Measurements from ENCODE around the gene MALT1.

GRCh38 chr18:58645398-58645797 lies 25.9 kb upstream of the MALT1 start:
- TF ChIP-seq CTCF (IDR thresholded peaks at IDR 0.05): no peak
- TF ChIP-seq POLR2AphosphoS5 (IDR thresholded peaks at IDR 0.05; ENCODE audit: low read depth, low read length): no peak
- TF ChIP-seq TCF7L2 (IDR thresholded peaks at IDR 0.05; ENCODE audit: low read depth, low read length): no peak
- TF ChIP-seq, protein P1, sequence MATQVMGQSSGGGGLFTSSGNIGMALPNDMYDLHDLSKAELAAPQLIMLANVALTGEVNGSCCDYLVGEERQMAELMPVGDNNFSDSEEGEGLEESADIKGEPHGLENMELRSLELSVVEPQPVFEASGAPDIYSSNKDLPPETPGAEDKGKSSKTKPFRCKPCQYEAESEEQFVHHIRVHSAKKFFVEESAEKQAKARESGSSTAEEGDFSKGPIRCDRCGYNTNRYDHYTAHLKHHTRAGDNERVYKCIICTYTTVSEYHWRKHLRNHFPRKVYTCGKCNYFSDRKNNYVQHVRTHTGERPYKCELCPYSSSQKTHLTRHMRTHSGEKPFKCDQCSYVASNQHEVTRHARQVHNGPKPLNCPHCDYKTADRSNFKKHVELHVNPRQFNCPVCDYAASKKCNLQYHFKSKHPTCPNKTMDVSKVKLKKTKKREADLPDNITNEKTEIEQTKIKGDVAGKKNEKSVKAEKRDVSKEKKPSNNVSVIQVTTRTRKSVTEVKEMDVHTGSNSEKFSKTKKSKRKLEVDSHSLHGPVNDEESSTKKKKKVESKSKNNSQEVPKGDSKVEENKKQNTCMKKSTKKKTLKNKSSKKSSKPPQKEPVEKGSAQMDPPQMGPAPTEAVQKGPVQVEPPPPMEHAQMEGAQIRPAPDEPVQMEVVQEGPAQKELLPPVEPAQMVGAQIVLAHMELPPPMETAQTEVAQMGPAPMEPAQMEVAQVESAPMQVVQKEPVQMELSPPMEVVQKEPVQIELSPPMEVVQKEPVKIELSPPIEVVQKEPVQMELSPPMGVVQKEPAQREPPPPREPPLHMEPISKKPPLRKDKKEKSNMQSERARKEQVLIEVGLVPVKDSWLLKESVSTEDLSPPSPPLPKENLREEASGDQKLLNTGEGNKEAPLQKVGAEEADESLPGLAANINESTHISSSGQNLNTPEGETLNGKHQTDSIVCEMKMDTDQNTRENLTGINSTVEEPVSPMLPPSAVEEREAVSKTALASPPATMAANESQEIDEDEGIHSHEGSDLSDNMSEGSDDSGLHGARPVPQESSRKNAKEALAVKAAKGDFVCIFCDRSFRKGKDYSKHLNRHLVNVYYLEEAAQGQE (IDR thresholded peaks at IDR 0.05; ENCODE audit: insufficient read depth in 1 of 2, low read depth in 2 of 2, low read length in 1 of 2): no peak
